Measurements from ENCODE around the gene PPEF2. TPM values are rescaled to one million over a fixed set of nuclear protein-coding genes. Genes with fewer than 3 reads are reported as not detected.

The PPEF2 gene
- total RNA-seq, 1 experiment from 2014 or later = not detected

GRCh38 chr4:75849461-75849860 lies 52.8 kb downstream of the PPEF2 start:
- Histone ChIP-seq H2BK20ac (ENCODE audit: low read depth, low read length, poor library complexity, severe bottlenecking) (no peak overlapping the region), H2BK120ac (ENCODE audit: low read depth, low read length, poor library complexity, severe bottlenecking) (no peak overlapping the region), H3K79me2 (ENCODE audit: insufficient read depth, low read length) (no peaks in the 10 kb centered on the region), H3K56ac (ENCODE audit: insufficient read length, low read depth, low read length) (no peak overlapping the region), H3K79me1 (ENCODE audit: insufficient read depth, low read depth, low read length, poor library complexity, severe bottlenecking) (no peaks in the 10 kb centered on the region), H3K4ac (ENCODE audit: low read depth, low read length) (no peak overlapping the region), H2AFZ (ENCODE audit: low read length) (no peak overlapping the region), H2BK5ac (ENCODE audit: insufficient read length, low read length) (peak overlapping the region; percentile 59), H3K18ac (ENCODE audit: insufficient read length, low read depth, low read length) (peak overlapping the region; percentile 11), H3K23me2 (ENCODE audit: insufficient read length, low read depth, low read length, poor library complexity, severe bottlenecking) (no peaks in the 10 kb centered on the region), H3K27me3 (ENCODE audit: insufficient read depth, low read length) (no peaks in the 10 kb centered on the region), H2AK5ac (ENCODE audit: insufficient read length, low read length) (no peak overlapping the region), H3K9me3 (ENCODE audit: control insufficient read depth, low read depth, low read length) (no peaks in the 10 kb centered on the region), H3T11ph (ENCODE audit: low read length) (no peak overlapping the region), H3K9ac (ENCODE audit: extremely low read depth, insufficient read length, low read length) (no peak overlapping the region), H4K8ac (replicated peaks; ENCODE audit: insufficient read length, low read depth, low read length) (no peak overlapping the region), H3K4me2 (ENCODE audit: insufficient read depth, insufficient read length, low read length) (no peak overlapping the region), H3K27ac (ENCODE audit: insufficient read length, low read depth, low read length) (no peak overlapping the region), H3K14ac (ENCODE audit: insufficient read depth, low read length) (no peak overlapping the region), H4K20me1 (ENCODE audit: control insufficient read depth, insufficient read depth, insufficient read length) (no peaks in the 10 kb centered on the region), H2BK12ac (ENCODE audit: insufficient read length, low read depth, low read length) (peak overlapping the region; percentile 72), H4K5ac (ENCODE audit: insufficient read length, low read depth, low read length) (peak overlapping the region; percentile 73), H4K91ac (ENCODE audit: insufficient read length, low read depth, low read length) (no peak overlapping the region), H2BK15ac (ENCODE audit: low read depth, low read length) (no peak overlapping the region), H3K4me1 (ENCODE audit: insufficient read depth, low read length) (peaks cover 7% of the 10 kb centered on the region; the same call in 1 of the 2 replicates), H3K23ac (ENCODE audit: insufficient read length, low read depth, low read length) (no peak overlapping the region)
- Mint-ChIP-seq H3K9me3 (no peaks in the 10 kb centered on the region), H3K36me3 (ENCODE audit: insufficient read depth in 1 of 3, low read depth in 3 of 3) (no peaks in the 10 kb centered on the region), H3K27me3 (ENCODE audit: low read depth) (no peaks in the 10 kb centered on the region; the same call in 1 of the 2 replicates), H3K4me1 (peaks cover 20 to 23% of the 10 kb centered on the region in 2 experiments), H3K4me3 (no peak overlapping the region), H3K27ac (peak overlapping the region in 2 of 3 experiments; percentile 28 to 89; a peak in 3 of 7 replicates)
- DNase-seq = peak; percentile 81
- WGBS (ENCODE audit: extremely low coverage, insufficient read length, low lambda C conversion rate) = no CpG with 5 or more reads among the region's 6 CpGs
- no peak for TF ChIP-seq CTCF (conservative IDR thresholded peaks at IDR 0.05)

All from H9 (cell line).